NCI-H1417 (cell line): ENCODE data around the gene PIWIL4.
"Not testable (repeated sequence)": the region's sequence is repeated elsewhere in the genome, so short reads cannot be mapped to it uniquely, and the experiment has no call there.

Experiments
- DNase-seq, 3 experiments: peaks; one replicate each; lab custom pipeline; 2025; lab: John Stamatoyannopoulos, UW

The PIWIL4 gene

DNA sequence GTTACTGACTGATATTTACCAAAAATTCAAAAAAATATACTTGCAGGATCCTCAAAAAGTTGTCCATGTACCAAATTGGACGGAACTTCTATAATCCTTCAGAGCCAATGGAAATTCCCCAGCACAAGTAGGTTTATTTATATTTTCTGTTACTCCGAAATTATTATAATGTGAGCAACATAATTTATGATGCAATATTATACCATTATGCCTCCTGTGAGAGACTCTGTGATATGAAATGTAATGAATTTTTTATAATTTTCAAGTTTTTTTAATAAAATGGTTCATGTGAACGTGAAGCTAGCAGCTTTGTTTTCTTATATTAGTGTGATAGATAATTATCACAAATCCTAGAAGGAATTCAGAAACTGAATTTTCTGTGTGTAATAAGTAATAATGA lies 18.2 kb downstream of the PIWIL4 start:
- no peak for DNase-seq

DNA sequence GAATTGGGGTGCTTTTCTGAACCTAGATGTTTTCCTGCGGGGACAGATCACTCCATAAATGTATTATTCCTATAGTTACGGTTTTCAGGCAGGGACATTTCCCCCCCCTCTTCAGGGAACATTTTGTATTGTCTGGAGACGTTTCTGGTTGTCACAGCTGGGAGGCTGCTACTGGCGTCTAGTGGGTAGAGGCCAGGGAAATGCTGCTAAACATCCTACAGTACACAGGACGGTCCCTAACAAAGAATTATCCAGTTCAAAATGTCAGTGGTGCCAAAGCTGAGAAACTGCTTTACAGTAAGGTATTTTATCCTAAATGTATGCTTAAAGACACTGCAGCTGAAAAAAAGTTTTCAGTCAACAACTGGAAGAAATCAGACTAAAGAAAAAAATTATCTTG lies 19.4 kb downstream of the PIWIL4 start:
- no peak for DNase-seq

DNA sequence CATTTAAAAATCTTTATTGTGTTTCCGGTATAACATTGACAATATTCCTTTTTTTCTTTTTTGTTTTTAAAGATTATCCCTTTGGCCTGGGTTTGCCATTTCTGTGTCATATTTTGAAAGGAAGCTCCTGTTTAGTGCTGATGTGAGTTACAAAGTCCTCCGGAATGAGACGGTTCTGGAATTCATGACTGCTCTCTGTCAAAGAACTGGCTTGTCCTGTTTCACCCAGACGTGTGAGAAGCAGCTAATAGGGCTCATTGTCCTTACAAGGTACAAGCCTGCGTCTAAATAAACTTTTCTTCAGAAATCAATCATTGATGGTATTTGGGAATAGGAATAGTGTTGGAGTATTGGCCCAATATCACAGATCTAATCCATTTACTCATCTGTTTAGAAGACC lies 19.8 kb downstream of the PIWIL4 start:
- no peak for DNase-seq

DNA sequence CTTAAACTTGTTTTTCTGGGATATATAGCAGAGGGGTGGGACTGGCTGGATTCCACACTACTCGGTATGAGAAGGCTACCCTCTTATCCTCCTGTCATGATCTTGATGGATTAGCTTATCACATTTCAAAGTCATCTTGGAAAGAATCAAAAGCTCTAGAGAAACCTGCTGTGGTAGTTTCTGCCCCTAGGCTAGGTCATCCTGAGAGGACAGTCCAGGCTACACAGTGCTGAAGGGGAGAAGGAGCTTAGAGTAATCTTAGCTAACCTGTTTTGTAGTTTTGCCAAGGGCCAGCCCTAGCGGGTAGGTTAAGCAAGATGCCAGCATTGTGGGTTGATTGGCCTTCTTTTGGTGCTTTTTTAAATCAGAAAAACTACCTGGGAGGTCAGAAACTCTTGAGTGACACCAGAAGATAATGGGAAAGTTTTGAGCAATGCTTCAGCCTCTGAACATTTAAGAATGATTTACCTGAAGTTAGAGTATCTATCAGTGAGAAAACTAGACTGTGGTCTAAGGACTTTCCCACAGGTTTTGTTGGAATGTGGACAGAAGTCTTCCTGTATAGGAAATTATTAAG lies 21.3 kb downstream of the PIWIL4 start:
- DNase-seq, result peak; percentile 5 to 69 (median 34)

DNA sequence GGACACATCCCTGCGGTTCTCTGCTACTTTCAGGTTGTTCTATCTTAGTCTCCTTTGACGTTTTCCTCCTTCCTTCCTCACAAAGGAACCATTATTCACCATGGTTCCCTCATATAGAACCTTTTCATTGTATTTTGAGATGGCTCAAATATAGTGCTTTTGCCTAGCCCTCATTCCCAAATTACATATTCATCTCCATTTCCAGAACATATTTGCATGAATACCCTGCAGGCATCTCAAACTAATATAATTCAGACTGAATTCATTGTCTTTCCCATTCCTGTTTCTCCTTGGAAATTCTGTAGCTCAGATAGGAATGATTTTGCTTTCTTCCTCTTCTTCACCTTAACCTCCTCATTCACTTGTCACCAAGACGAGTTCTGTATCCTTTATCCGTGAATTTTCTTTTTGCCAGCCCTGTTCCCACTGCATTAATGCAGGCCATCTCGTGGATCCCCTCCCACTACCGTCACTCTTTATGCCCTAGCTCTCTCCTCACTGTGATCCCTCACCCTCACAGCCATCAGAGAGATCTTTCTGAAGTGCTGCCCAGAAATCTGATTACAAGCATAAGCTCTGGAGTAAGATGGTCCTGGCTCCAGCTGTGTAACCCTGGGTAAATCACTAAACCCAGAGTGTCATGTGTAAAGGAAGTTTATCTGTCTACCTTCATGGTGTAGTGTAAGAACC lies 23.3 kb downstream of the PIWIL4 start:
- DNase-seq, result no peak

DNA sequence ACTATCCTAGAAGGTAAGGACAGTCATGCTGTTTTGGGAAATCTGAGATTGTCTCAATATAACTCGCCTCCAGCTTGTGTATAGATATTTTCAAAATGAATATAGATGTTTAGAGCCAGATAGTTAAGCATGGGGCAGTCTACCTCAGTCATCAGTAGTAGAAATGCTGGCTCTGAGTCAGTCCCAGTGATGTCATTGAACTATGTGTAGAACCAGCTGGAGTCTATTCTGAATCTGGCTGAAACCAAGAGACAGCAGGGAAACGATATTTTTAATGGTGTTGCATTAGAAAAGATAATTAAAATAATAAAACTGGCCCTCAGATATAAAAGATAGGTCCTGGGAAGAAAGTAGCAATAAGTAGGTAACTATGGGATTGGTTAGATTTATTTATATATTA lies 25.9 kb downstream of the PIWIL4 start:
- no peak for DNase-seq

DNA sequence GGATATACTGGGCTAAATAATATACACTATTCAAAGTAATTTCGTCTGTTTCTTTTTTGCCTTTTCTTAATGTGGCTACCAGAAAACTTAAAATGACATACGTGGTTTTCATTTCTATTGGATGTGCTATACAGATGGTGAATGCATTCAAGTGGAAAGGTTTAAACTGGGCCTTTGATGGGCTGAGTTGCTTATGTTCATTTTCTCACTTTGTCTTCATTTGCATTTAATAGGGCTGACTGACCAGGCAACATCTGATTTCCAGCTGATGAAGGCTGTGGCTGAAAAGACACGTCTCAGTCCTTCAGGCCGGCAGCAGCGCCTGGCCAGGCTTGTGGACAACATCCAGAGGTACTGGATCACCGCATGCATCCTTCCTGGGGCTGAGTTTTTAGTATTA lies 27.9 kb downstream of the PIWIL4 start:
- peak in 1 of 3 experiments; percentile 1 for DNase-seq

DNA sequence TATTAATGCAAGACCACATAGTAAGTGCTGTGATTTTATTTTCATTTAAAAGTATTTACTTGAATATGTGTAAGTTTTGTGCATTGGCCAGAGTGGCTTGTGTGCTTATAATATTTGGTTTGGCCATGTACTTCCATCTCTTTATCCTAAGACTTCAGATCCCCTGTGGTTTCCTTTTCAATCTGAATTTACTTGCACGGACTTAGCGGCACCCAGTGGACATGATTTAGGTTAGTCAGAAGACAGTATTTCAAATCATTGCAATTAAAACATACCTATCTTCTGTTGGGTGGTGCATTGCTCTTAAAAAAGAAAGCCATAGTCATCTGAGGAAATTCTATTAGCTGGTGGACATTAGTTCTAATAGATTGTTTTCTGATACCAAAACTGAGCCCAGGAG lies 30.7 kb downstream of the PIWIL4 start:
- DNase-seq, result peak in 1 of 3 experiments; percentile 32

DNA sequence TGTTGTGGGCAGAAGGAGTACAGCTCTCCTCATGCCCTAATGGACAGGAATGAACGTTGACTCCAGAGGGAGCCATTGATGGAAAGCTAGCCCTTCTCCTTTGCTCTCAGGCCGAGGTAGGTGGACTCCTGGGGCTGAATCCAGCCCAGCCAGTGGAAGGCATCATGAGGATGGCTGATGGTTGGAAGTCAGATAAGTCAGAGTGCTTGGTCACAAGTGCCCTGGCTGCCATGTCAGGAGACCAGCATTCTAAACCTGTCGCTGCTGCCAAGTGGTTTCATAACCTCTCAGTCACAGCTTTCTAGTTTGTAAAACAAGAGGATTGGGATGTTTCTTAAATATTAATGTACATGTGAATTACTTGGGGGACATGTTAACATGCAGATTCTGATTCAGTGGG lies 32.3 kb downstream of the PIWIL4 start:
- DNase-seq, result no peak

DNA sequence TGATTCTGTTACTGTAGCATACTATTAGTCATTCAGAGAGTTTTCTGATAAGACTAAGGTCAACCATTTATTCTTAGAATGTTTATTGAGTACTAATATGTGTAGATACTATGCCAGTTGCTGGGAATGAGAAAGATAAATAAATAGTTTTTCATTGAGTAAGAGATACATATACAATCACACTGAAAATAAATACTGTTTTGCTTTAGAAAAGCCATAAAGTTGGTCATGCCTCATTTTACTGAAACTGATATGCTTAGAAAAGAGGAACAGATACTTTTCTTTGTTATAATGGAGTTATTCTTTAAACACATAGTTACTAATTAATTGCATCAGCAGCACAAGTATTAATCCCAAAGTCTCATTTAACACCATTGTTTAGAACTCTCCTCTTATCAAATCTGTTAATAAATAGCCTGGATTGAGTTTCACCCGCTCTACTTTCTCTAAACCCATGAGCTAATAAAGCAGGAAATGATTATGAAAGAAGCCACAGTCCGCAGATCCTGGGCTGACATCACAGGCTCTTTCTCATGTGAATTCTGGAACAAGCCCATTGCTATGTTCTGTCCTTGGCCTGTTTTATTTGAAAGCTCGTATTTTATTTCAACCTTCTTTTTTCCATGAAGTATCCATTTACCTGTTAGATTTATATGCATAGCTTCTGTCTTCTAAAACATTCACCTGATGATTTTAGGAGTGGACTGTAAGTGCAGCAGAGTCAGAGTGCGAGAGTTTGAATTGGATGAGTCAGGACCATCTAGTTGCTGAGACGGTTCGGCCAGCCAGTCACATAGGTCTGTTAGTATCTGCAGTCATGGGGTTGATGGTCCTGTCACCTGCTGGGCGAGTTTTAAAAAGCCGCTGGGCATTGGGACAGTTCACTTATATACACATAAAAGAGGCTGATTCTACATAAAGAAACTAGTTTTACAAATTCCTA lies 35.5 kb downstream of the PIWIL4 start:
- peak in 1 of 3 experiments; percentile 38 for DNase-seq

DNA sequence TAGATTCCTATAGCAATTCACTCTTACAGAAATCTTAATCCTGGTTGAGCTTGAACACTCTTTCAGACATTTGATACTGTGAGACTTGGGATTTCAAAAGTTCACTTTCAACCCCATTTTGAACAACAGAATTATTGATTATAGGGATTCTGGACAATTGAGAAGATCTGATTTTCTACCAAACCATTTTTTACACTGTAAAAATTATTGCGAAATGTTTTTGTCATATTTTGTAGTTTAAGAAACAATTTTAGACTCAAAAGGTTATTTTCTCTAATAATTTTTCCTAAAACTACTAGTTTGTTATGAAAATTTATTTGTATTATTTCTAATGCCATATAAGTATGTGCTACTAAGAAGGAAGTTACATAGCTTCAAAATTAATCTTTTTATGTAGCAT lies 36.4 kb downstream of the PIWIL4 start:
- no peak for DNase-seq

DNA sequence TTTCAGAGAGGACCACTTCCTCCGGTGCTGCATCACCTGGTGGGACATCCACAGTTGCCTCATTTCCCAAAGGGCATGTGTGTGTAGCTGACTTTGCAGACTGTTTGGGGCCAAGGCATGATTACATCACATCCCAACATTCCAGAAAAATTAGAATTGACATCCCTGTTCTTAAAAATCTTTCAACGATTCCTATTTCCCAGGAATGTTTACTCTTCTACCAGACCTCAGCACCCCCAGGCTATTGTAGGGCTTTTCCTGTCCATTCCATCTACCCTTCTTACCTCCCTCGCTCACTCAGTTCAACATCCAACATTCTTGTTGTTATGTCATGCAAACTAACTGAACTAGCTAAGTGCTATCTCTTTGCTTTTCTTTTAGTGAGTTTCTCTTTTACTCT lies 37.3 kb downstream of the PIWIL4 start:
- no peak for DNase-seq

DNA sequence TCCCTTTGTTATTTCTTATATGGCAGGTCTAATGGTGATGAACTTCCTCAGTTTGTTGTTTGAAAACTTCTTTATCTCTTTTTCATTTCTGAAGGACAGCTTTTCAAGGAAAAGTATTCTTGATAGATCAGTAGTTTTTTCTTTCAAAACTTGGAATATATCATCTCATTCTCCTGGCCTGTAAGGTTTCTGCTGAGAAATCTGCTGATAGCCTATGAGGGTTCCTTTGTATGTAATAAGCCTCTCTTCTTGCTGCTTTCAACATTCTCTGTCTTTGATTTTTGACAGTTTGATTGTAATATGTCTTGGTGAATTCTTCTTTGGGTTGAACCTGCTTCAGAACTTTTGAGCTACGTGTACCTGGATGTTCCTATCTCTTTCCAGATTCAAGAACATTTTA lies 46.0 kb downstream of the PIWIL4 start:
- DNase-seq, result no peak

DNA sequence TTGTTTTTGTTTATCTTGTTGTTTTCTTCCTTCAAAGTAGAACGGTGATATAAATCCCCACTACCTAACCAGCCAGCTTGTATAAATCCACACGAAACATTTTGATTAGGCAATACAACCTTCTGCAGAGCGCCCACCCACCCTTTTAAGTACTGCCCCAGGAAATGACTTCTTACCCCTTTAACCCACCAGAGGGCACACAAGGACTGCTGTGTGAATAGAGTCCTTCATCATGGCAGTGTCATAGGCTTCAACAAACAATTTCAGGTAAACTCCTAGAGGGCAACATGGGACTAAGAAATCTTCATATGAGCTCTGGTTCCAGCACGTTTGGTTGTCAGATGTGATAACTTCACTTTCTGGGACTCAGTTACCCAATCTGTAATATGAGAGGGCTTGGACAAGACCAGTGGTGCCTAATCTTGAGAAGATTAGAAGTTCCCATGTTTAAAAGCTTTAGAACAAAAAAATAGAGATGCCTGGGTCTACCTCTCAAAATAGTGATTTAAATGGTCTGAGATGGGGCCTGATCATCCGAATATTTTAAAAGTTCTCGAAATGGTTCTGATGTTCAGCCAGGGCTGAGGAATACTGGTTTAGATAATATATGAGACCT lies 56.1 kb downstream of the PIWIL4 start:
- DNase-seq, result peak; percentile 78 to 94 (median 80)

DNA sequence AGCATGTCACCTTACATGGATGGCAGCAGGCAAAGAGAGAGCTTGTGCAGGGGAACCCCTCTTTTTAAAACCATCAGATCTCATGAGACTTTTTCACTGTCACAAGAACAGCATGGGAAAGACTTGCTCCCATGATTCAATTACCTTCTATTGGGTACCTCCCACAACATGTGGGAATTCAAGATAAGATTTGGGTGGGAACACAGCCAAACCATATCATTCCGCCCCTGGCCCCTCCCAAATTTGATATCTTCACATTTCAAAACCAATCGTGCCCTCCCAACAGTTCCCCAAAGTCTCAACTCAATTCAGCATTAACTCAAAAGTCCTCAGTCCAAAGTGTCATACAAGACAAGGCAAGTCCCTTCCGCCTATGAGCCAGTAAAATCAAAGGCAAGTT lies 58.3 kb downstream of the PIWIL4 start:
- not testable (repeated sequence) for DNase-seq

DNA sequence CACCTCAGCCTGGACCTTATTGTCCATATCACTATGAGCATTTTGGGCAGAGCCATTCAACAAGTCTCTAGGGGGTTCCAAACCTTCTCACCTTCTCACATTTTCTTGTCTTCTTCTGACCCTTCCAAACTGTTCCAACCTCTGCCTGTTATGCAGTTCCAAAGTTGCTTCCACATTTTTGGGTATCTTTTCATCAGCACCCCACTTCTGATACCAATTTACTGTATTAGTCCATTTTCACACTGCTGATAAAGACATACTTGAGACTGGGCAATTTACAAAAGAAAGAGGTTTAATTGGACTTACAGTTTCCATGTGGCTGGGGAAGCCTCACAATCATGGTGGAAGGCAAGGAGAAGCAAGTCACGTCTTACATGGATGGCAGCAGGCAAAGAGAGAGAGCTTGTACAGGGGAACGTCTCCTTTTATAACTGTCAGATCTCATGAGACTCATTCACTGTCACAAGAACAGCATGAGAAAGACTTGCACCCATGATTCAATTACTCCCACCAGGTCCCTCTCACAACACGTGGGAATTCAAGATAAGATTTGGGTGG lies 59.9 kb downstream of the PIWIL4 start:
- not testable (repeated sequence) for DNase-seq

DNA sequence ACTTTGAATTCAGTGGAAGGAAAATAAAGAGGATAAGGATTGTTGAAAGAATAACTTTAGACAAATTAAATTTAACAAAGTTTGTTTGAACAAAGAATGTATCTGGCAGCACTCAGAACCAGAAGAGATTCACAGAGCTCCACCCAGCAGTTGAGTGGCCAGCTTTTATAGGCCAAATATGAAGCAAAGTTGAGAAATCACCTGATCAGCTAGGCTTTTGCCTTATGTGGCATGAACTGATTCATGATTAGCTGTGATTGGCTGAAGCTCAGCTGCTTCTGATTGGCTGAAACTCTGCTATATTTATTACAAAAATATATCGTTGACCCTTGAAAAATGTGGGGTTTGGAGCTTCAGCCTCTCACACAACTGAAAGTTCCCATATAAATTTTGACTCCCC lies 62.6 kb downstream of the PIWIL4 start:
- DNase-seq, result no peak

DNA sequence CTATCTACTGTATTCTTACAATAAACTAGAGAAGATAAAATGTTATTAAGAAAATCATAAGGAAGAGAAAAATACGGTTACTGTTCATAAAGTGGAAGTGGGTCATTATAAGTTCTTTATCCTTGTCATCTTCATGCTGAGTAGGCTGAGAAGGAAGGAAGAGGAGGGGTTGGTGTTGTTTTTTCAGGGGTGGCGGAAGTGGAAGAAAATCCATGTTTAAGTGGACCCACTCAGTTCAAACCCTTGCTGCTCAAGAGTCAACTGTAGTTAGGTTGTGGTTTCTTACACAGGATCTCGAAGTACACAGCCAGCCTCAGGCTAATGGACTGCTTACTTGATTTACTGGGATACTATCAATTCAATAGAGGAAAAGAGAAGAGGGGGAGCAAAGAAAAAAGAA lies 63.1 kb downstream of the PIWIL4 start:
- no peak for DNase-seq

DNA sequence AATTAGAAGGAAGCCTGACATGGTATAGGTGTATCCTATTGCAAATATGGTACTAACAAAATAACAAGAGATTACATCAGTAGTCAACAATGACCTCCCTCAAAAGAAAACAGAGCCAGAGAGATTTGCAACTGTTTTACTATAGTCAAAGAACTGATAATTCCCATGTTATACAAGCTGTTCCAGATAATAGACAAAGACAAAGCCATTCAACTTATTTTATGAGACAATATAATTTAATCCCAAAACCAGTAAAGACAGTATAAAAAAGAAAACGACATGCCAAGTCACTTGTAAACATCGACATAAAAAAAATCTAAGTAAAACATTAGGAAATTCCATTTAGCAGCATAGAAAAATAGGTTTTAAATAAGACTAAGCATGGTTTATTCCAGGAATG lies 65.2 kb downstream of the PIWIL4 start:
- DNase-seq, result no peak

DNA sequence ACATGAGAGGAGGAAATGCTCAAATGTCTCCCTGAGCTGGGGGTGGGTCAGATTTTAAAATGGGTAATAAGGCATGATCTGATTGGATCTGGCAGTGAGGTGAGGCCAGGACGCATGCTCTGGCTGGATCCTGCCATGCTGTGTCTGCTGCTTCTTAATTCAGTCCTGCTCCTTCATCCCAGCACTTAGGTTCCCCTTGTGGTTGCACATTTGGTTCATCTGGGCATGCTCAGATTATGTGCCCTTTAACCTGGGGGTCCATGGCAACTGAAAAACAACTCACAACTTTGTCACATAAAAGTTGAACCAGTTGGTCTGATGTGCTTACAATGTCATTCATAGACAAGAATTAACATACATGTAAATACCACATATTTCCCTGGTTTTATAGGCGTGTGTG lies 67.9 kb downstream of the PIWIL4 start:
- DNase-seq, result no peak

DNA sequence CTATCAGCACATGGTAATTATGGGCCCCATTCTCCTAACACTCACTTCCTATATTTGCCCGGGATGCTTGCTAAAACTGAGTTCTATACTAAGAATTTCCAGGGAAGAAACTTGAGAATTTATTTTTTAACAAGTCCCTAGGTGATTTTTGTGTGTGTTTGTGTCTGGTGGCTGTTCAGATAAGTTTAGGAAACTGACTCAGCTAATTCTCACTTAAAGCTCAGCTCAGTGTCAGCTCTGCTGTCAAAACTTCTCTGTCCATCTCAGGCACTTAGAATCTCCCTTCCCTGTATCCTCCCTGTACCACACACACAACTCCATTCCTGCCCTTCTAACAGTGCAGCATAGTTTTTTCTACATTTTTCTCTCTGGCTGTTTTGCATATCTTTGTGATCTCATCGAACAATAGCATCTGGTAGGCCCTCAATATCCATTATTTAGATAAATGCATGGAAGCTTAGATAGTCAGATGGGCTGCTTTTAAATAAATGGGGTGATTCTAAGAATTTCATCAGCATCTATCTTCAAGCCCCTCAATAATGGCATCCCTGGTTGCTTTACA lies 69.3 kb downstream of the PIWIL4 start:
- DNase-seq, result no peak
